B cell (primary cell): ENCODE results near the gene FLAD1. TPM values are rescaled to one million over a fixed set of nuclear protein-coding genes. Genes with fewer than 3 reads are reported as not detected.

Experiments
- polyA plus RNA-seq: library from polyadenylated mRNA; depleted of rRNA; stranded (reverse); fragments of >200 nt; gene quantifications from 2 replicates; pipeline ENCODE4 v1.2.3, GENCODE V29; 2012
- small RNA-seq: library from RNA; depleted of rRNA; stranded (forward); fragments of <200 nt; gene quantifications from one replicate; pipeline ENCODE3, GENCODE V24; 2012; ENCODE audit warnings: low replicate concordance, low read depth; ENCODE audit not compliant: insufficient read length
- total RNA-seq, 2 donors: library from RNA; stranded (reverse); fragments of 120-200 nt in 1 of 2; gene quantifications; 1 replicate in 1 of 2; 2 replicates in 1 of 2; pipeline versions ENCODE4 v1.2.3 to v1.2.4, GENCODE V29; 2013 to 2022

The FLAD1 gene
- total and polyA plus RNA-seq, 2 donors (not counting 1 experiment from before 2014, with no cell fraction given): 51.4 to 83.0 TPM

Small RNAs within 50 kb of the gene (small RNA-seq; reads per million reads assigned to genes)
- gene MIR4258 (not detected), gene RF00017 (not detected)

Other genes starting within 250 kb of the FLAD1 start
- 0.17 and 0.29 TPM in 2 replicates for gene KCNN3, start 113.1 kb upstream of the FLAD1 start, total RNA-seq
- gene KCNN3, start 113.1 kb upstream of the FLAD1 start, polyA plus RNA-seq: 0.56 and 0.82 TPM in 2 replicates
- gene PMVK, start 46.6 kb upstream of the FLAD1 start, total RNA-seq: 15.0 TPM in 2 replicates
- gene PMVK, start 46.6 kb upstream of the FLAD1 start, polyA plus RNA-seq: 11.9 and 15.4 TPM in 2 replicates
- 212 and 219 TPM in 2 replicates for gene PBXIP1, start 27.2 kb upstream of the FLAD1 start, total RNA-seq
- 77.6 and 88.8 TPM in 2 replicates for gene PBXIP1, start 27.2 kb upstream of the FLAD1 start, polyA plus RNA-seq
- gene PYGO2, start 21.6 kb upstream of the FLAD1 start, total RNA-seq: 47.5 and 52.7 TPM in 2 replicates
- 13.0 and 22.2 TPM in 2 replicates for gene PYGO2, start 21.6 kb upstream of the FLAD1 start, polyA plus RNA-seq
- 59.0 and 61.4 TPM in 2 replicates for gene SHC1, start 12.6 kb upstream of the FLAD1 start, total RNA-seq
- gene SHC1, start 12.6 kb upstream of the FLAD1 start, polyA plus RNA-seq: 50.1 and 64.0 TPM in 2 replicates
- gene CKS1B, start 8.7 kb upstream of the FLAD1 start, total RNA-seq: 16.8 and 17.5 TPM in 2 replicates
- 24.4 and 33.0 TPM in 2 replicates for gene CKS1B, start 8.7 kb upstream of the FLAD1 start, polyA plus RNA-seq
- 1.7 and 2.0 TPM in 2 replicates for gene LENEP, start 10.2 kb downstream of the FLAD1 start, total RNA-seq
- not detected in 2 replicates for gene LENEP, start 10.2 kb downstream of the FLAD1 start, polyA plus RNA-seq
- 55.7 and 66.0 TPM in 2 replicates for gene ZBTB7B, start 19.5 kb downstream of the FLAD1 start, total RNA-seq
- gene ZBTB7B, start 19.5 kb downstream of the FLAD1 start, polyA plus RNA-seq: 56.4 and 67.3 TPM in 2 replicates
- gene DCST2, start 50.4 kb downstream of the FLAD1 start, total RNA-seq: 0.89 and 0.90 TPM in 2 replicates
- gene DCST2, start 50.4 kb downstream of the FLAD1 start, polyA plus RNA-seq: 2.9 and 5.4 TPM in 2 replicates
- not detected in 2 replicates for gene DCST1, start 50.5 kb downstream of the FLAD1 start, total RNA-seq
- gene DCST1, start 50.5 kb downstream of the FLAD1 start, polyA plus RNA-seq: 0.22 and 0.52 TPM in 2 replicates
- 14.6 and 17.0 TPM in 2 replicates for gene ADAM15, start 68.0 kb downstream of the FLAD1 start, total RNA-seq
- gene ADAM15, start 68.0 kb downstream of the FLAD1 start, polyA plus RNA-seq: 28.4 and 35.1 TPM in 2 replicates
- 8.4 and 9.9 TPM in 2 replicates for gene EFNA4, start 80.4 kb downstream of the FLAD1 start, total RNA-seq
- gene EFNA4, start 80.4 kb downstream of the FLAD1 start, polyA plus RNA-seq: 6.5 and 10.6 TPM in 2 replicates
- gene EFNA3, start 95.5 kb downstream of the FLAD1 start, total RNA-seq: 1.6 and 3.7 TPM in 2 replicates
- gene EFNA3, start 95.5 kb downstream of the FLAD1 start, polyA plus RNA-seq: 1.8 and 3.2 TPM in 2 replicates
- gene EFNA1, start 144.5 kb downstream of the FLAD1 start, total RNA-seq: 0.56 TPM in 1 of 2 replicates, not detected in the other
- gene EFNA1, start 144.5 kb downstream of the FLAD1 start, polyA plus RNA-seq: 0.28 and 1.5 TPM in 2 replicates
- gene SLC50A1, start 152.5 kb downstream of the FLAD1 start, total RNA-seq: 61.3 and 62.8 TPM in 2 replicates
- gene SLC50A1, start 152.5 kb downstream of the FLAD1 start, polyA plus RNA-seq: 86.8 and 109 TPM in 2 replicates
- 39.9 and 41.7 TPM in 2 replicates for gene DPM3, start 157.2 kb downstream of the FLAD1 start, total RNA-seq
- 68.0 and 97.3 TPM in 2 replicates for gene DPM3, start 157.2 kb downstream of the FLAD1 start, polyA plus RNA-seq
- 136 and 151 TPM in 2 replicates for gene KRTCAP2, start 190.0 kb downstream of the FLAD1 start, total RNA-seq
- 190 and 259 TPM in 2 replicates for gene KRTCAP2, start 190.0 kb downstream of the FLAD1 start, polyA plus RNA-seq
- gene TRIM46, start 190.5 kb downstream of the FLAD1 start, total RNA-seq: 1.3 and 2.6 TPM in 2 replicates
- gene TRIM46, start 190.5 kb downstream of the FLAD1 start, polyA plus RNA-seq: 3.4 TPM in 2 replicates
- 26.0 and 28.6 TPM in 2 replicates for gene THBS3, start 224.6 kb downstream of the FLAD1 start, total RNA-seq
- 28.0 and 34.3 TPM in 2 replicates for gene THBS3, start 224.6 kb downstream of the FLAD1 start, polyA plus RNA-seq
- 18.4 and 19.0 TPM in 2 replicates for gene MTX1, start 225.4 kb downstream of the FLAD1 start, total RNA-seq
- 34.2 and 40.4 TPM in 2 replicates for gene MTX1, start 225.4 kb downstream of the FLAD1 start, polyA plus RNA-seq